Activated naive CD4-positive, alpha-beta T cell treated with Interleukin-2 at 50 U/mL for 16 hours (primary cell): ENCODE measurements around the gene FBXO10.

Experiments used
- DNase-seq: peaks from one replicate; pipeline ENCODE4 v3.0.0-alpha.2; 2020

The FBXO10 gene

GRCh38 chr9:37593883-37594448, 17.8 kb upstream of the FBXO10 start:
- no peak for DNase-seq

- peak; percentile 93 for DNase-seq
Measured at GRCh38 chr9:37592108-37592951, 16.1 kb upstream of the FBXO10 start, which contains the start of gene TOMM5. TSS of gene TOMM5 (minus strand) at chr9:37592597. CDS start at chr9:37592532, 65 bp downstream.

GRCh38 chr9:37587521-37587920, 11.3 kb upstream of the FBXO10 start:
- no peak for DNase-seq

DNA sequence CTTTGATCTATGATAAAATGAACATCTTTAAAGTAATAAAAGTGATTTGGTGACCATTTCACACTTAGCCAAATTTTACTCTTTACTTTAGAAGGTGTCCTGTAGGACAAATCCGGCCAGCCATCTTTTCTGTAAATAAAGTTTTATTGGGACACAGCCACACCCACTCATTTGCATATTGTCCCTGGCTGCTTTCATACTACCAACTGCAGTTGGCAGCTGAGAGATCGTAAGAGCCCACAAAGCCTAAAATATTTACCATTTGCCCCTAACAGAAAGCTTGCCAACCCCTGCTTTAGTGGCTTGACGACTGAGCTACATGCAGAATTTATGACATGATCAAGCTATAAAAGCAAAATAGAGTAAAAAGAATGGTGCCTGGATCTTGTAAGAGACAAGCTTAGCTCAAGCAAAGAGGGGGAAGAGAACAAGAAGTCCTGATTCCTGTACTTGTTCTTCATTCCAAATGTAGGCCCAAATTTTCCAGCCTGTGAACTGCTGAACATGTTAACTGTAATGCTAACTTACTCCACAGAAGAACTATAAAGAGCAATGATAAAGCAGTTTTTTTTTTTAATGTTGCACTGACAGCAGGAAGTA, 7.4 kb upstream of the FBXO10 start:
- no peak for DNase-seq

DNA sequence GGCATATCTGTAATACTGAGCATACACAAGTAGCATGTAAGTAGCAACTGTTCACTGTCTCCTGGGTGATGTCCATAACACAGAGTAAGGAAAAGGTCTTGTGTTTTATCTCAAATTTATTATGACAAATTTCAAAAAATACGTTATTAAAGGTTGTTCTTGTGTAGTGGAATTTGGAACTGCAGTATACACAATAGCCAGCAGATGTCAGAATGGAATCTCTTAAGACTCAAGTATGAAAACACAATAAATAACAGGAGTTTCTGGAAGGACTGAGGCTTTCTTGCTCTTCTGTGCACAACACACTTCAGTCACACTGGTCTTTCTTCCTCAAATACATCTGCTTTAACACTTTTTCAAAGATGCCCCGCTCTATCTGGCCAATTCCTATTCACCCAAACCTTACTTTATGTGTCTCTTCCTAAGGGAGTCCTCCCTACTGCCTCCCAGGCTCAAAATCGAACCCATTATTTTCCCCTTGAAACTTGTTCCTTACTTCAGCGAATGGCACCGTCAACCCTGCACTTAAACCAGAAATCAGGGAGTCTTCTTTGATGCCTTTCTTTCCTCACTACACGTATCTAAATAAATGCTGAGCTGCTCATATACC, 6.5 kb upstream of the FBXO10 start:
- no peak for DNase-seq

DNA sequence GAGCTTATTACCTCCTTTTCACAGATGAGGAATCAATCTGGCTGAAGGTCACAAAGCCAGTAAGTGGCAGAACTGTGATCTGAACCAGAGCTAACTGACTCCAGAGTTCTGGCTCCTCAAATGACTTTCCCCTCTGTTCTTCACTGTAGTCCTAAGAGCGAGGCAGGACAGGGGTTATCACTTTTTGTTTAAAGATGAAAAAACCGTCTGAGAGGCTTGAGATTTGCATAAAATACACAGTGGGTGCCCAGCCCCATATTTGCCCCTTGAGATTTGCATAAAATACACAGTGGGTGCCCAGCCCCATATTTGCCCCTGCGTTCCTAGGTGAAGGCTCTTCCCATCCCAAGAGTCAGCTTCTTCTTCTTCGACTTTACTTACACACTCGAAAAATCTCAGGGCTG, 667 bp downstream of the FBXO10 start:
- DNase-seq, result no peak

GRCh38 chr9:37575001-37575400, 1.2 kb downstream of the FBXO10 start:
- no peak for DNase-seq

DNA sequence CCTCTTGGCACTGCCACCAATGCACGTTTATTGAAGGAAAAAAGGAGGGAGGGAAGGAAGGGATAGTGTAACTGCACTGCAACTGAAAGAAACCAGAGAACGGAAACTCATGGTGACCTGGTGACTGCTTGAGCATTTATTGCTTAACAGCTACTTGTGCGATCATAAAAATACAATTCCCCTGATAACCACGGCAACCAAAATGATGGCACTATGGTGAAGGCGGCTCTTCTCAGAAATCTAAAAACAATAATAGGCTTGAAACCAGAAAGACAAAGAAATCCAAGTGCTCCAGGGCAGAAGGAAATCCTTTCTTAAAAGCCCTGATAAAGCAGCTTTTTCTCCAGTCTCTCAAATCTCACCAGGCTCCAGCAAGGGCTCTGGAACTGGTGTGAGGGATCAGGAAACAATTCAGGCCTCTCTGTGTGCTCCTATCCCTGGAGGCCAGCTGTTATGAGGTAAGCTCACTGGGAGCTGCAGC, 1.9 kb downstream of the FBXO10 start:
- DNase-seq, result no peak

GRCh38 chr9:37571282-37571681, 4.9 kb downstream of the FBXO10 start:
- DNase-seq, result no peak

DNA sequence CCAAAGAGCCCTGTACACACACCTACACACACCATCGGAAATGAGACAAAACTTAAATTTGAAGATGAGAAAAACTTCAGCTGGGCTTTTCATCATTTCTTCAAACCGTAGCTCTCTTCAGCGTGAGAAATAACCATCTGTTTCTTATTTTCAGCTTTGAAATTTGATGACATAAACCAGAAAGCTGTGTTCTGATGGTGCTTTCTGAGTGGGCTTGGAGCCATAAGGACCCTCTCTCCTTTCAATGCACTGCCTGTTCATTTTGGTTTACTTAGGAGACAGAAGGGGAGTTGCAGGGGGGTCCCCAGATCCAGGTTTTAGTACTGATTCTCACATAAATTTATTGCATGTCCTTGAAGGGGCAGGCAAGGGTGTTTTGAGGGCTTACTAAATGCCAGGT, 9.5 kb downstream of the FBXO10 start:
- no peak for DNase-seq

- DNase-seq, result no peak
Measured at GRCh38 chr9:37565661-37566618, 10.2 kb downstream of the FBXO10 start.

DNA sequence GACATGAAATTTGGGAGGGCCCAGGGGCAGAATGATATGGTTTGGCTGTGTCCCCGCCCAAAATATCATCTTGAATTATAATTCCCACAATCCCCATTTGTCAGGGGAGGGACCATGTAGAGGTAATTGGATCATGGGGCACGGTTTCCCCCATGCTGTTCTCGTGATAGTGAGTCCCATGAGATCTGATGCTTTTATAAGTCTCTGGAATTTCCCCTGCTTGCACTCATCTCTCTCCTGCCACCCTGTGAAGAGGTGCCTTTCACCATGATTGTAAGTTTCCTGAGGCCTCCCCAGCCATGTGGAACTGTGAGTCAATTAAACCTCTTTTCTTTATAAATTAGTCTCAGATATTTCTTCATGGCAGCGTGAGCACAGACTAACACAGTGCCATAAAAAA, 11.3 kb downstream of the FBXO10 start:
- DNase-seq, result no peak

GRCh38 chr9:37563806-37564513, 12.2 kb downstream of the FBXO10 start:
- DNase-seq, result no peak

DNA sequence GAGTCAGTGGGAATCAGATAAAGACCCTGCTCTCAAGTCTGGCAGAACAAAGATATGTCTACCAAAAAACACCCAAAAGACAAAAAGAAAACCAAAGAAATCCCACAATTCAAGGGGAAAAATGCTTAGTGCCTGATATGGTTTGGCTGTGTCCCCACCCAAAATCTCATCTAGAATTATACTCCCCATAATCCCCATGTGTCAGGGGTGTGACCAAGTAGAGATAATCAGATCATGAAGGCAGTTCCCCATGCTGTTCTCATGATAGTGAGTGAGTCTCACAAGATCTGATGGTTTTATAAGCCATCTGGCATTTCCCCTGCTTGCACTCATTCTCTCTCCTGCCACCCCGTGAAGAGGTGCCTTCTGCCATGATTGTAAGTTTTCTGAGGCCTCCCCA, 13.4 kb downstream of the FBXO10 start:
- no peak for DNase-seq

DNA sequence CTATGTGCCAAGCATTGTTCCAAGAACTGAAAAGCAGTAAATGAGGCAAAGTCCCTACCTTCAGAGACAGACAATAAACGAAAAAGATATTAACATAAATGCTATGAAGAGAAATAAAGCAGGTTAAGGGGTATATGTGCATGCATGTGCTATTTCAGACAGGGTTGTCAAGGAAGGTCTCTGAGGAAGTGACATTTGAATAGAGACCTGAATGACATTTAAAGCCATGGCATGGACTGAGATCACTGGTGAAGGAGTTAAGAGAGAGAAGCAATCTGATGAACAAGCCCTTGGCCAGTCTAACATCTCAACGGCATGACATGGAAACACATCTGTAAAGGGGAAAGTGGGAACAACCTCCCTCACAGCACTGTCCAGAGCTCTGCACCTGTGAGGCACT, 14.5 kb downstream of the FBXO10 start:
- DNase-seq, result no peak

GRCh38 chr9:37559855-37560592, 16.2 kb downstream of the FBXO10 start:
- DNase-seq, result no peak

DNA sequence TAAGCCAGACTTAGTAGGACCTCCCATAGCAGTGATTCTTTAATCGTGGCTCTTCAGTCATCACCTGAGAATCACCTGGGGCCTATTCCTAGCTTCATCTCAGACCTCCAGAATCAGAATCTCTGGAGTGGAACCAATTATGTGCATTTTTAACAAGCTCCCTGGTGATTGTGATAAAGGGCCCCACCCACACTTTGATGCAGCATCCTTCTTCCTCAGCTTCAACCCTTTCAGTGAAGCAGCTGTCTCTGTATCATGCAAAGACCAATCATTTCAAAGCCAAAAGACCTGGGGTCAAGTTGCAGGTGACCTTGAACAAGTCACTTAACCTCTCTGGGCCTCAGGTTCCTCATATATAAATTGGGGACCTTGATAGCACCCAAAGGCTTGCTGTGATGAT, 17.1 kb downstream of the FBXO10 start:
- no peak for DNase-seq

GRCh38 chr9:37555786-37556185, 20.4 kb downstream of the FBXO10 start:
- DNase-seq, result no peak

GRCh38 chr9:37554318-37554717, 21.9 kb downstream of the FBXO10 start:
- DNase-seq, result no peak

- DNase-seq, result no peak
Measured at GRCh38 chr9:37551888-37552287, 24.3 kb downstream of the FBXO10 start.

- DNase-seq, result no peak
Measured at GRCh38 chr9:37551468-37551867, 24.7 kb downstream of the FBXO10 start.
